ENCODE data around the gene RAD52. TPM values are rescaled to one million over a fixed set of nuclear protein-coding genes. Genes with fewer than 3 reads are reported as not detected.

The RAD52 gene
- total RNA-seq, 1 experiment from 2014 or later: 15.3 TPM

- Mint-ChIP-seq H3K27me3 (ENCODE audit: low read depth) (no peaks in the 10 kb centered on the region), H3K4me3 (no peak overlapping the region), H3K36me3 (ENCODE audit: insufficient read depth in 1 of 3, low read depth in 3 of 3) (peaks cover 41 to 92% (median 91%) of the 10 kb centered on the region in 3 experiments; a peak in 6 of 7 replicates), H3K9me3 (no peaks in the 10 kb centered on the region), H3K4me1 (no peaks in the 10 kb centered on the region), H3K27ac (no peak overlapping the region)
- no peak overlapping the region for H3T11ph ChIP-seq (ENCODE audit: low read length)
- H3K14ac ChIP-seq (ENCODE audit: insufficient read depth, low read length): no peak overlapping the region
- no peaks in the 10 kb centered on the region for H4K20me1 ChIP-seq (ENCODE audit: control insufficient read depth, insufficient read depth, insufficient read length)
- no peak overlapping the region for H2BK120ac ChIP-seq (ENCODE audit: low read depth, low read length, poor library complexity, severe bottlenecking)
- no peaks in the 10 kb centered on the region for H3K79me2 ChIP-seq (ENCODE audit: insufficient read depth, low read length)
- TF ChIP-seq CTCF (conservative IDR thresholded peaks at IDR 0.05): no peak
- no peaks in the 10 kb centered on the region for H3K9me3 ChIP-seq (ENCODE audit: control insufficient read depth, low read depth, low read length)
- H3K18ac ChIP-seq (ENCODE audit: insufficient read length, low read depth, low read length): no peak overlapping the region
- no peak overlapping the region for H2BK15ac ChIP-seq (ENCODE audit: low read depth, low read length)
- no peak overlapping the region for H2AK5ac ChIP-seq (ENCODE audit: insufficient read length, low read length)
- no peak overlapping the region for H3K4me2 ChIP-seq (ENCODE audit: insufficient read depth, insufficient read length, low read length)
- no peak overlapping the region for H2BK12ac ChIP-seq (ENCODE audit: insufficient read length, low read depth, low read length)
- H3K23ac ChIP-seq (ENCODE audit: insufficient read length, low read depth, low read length): no peak overlapping the region
- no peak overlapping the region for H4K5ac ChIP-seq (ENCODE audit: insufficient read length, low read depth, low read length)
- no peak overlapping the region for H4K91ac ChIP-seq (ENCODE audit: insufficient read length, low read depth, low read length)
- WGBS (ENCODE audit: extremely low coverage, insufficient read length, low lambda C conversion rate): no CpG with 5 or more reads among the region's 2 CpGs
- H3K56ac ChIP-seq (ENCODE audit: insufficient read length, low read depth, low read length): no peak overlapping the region
- no peaks in the 10 kb centered on the region for H3K27me3 ChIP-seq (ENCODE audit: insufficient read depth, low read length)
- no peak overlapping the region for H2AFZ ChIP-seq (ENCODE audit: low read length)
- H3K23me2 ChIP-seq (ENCODE audit: insufficient read length, low read depth, low read length, poor library complexity, severe bottlenecking): no peaks in the 10 kb centered on the region
- no peaks in the 10 kb centered on the region for H3K4me1 ChIP-seq (ENCODE audit: insufficient read depth, low read length)
- H3K79me1 ChIP-seq (ENCODE audit: insufficient read depth, low read depth, low read length, poor library complexity, severe bottlenecking): no peaks in the 10 kb centered on the region
- H2BK20ac ChIP-seq (ENCODE audit: low read depth, low read length, poor library complexity, severe bottlenecking): no peak overlapping the region
- DNase-seq: no peak
- H3K4ac ChIP-seq (ENCODE audit: low read depth, low read length): no peak overlapping the region
- no peak overlapping the region for H3K9ac ChIP-seq (ENCODE audit: extremely low read depth, insufficient read length, low read length)
- H2BK5ac ChIP-seq (ENCODE audit: insufficient read length, low read length): no peak overlapping the region
- no peak overlapping the region for H4K8ac ChIP-seq (replicated peaks; ENCODE audit: insufficient read length, low read depth, low read length)
- H3K27ac ChIP-seq (ENCODE audit: insufficient read length, low read depth, low read length): no peak overlapping the region
These were observed 63.3 kb downstream of the RAD52 start for GRCh38 chr12:886206-886605.
